GM23338 (cell line): Measurements from ENCODE around the gene FGF21. TPM values are rescaled to one million over a fixed set of nuclear protein-coding genes. Genes with fewer than 3 reads are reported as not detected.

Experiments used
- ATAC-seq: fragments of 200-7000 bp; cut with Tn5 transposase; 3 replicates; pipeline ENCODE4 v1.9.1; 2020
- DNase-seq: peaks from one replicate; pipeline ENCODE4 v3.0.0-alpha.2; 2015; ENCODE audit warnings: low spot score
- H2AFZ ChIP-seq: fragments of 200-600 bp; sonication (generic); 2 replicates; pipeline ENCODE4 v1.8.0; 2016; ENCODE audit warnings: antibody characterized with exemption, mild to moderate bottlenecking, moderate library complexity
- H3F3A ChIP-seq: fragments of 200-600 bp; sonication (generic); replicated peaks from 2 replicates; pipeline ENCODE4 v1.8.0; 2017; ENCODE audit warnings: antibody characterized with exemption, mixed run types, low read depth
- H3K27ac ChIP-seq: fragments of 200-600 bp; sonication (generic); 2 replicates; pipeline ENCODE4 v1.6.1; 2016; ENCODE audit warnings: low read depth
- H3K27me3 ChIP-seq: fragments of 200-600 bp; sonication (generic); 2 replicates; pipeline ENCODE4 v1.8.0; 2016; ENCODE audit warnings: mild to moderate bottlenecking, mixed run types, moderate library complexity; ENCODE audit not compliant: insufficient read depth
- H3K36me3 ChIP-seq: fragments of 200-600 bp; sonication (generic); 2 replicates; pipeline ENCODE4 v1.8.0; 2016; ENCODE audit warnings: mild to moderate bottlenecking; ENCODE audit not compliant: insufficient read depth
- H3K4me1 ChIP-seq: fragments of 200-600 bp; sonication (generic); 2 replicates; pipeline ENCODE4 v1.8.0; 2016; ENCODE audit warnings: mild to moderate bottlenecking, moderate library complexity; ENCODE audit not compliant: insufficient read depth
- H3K4me2 ChIP-seq: fragments of 200-600 bp; sonication (generic); 2 replicates; pipeline ENCODE4 v1.7.1; 2017; ENCODE audit warnings: mixed run types
- H3K4me3 ChIP-seq: fragments of 200-600 bp; sonication (generic); 2 replicates; pipeline ENCODE4 v1.6.1; 2016; ENCODE audit warnings: mixed run types
- H3K79me2 ChIP-seq: fragments of 200-600 bp; sonication (generic); replicated peaks from 2 replicates; pipeline ENCODE4 v1.8.0; 2017; ENCODE audit warnings: mild to moderate bottlenecking; ENCODE audit not compliant: insufficient read depth
- H3K9me2 ChIP-seq: fragments of 200-600 bp; sonication (generic); 2 replicates; pipeline ENCODE4 v1.8.0; 2017; ENCODE audit not compliant: insufficient read depth
- H4K20me1 ChIP-seq: fragments of 200-600 bp; sonication (generic); replicated peaks from 2 replicates; pipeline ENCODE4 v1.8.0; 2017; ENCODE audit warnings: mild to moderate bottlenecking; ENCODE audit not compliant: insufficient read depth
- H3K27ac Mint-ChIP-seq: 2 replicates; pipeline ENCODE4 v1.8.0; 2020; ENCODE audit warnings: inconsistent platforms, mild to moderate bottlenecking, moderate library complexity, mixed read lengths
- H3K27me3 Mint-ChIP-seq: 3 replicates; pipeline ENCODE4 v1.8.0; 2022; ENCODE audit warnings: low read depth, mild to moderate bottlenecking, moderate library complexity, mixed read lengths, inconsistent platforms; ENCODE audit not compliant: insufficient read depth, poor library complexity
- H3K36me3 Mint-ChIP-seq: 3 replicates; pipeline ENCODE4 v1.8.0; 2021; ENCODE audit warnings: low read depth, mild to moderate bottlenecking, inconsistent platforms, moderate library complexity, mixed read lengths
- H3K4me1 Mint-ChIP-seq: 3 replicates; pipeline ENCODE4 v1.8.0; 2020; ENCODE audit warnings: mild to moderate bottlenecking, inconsistent platforms, mixed read lengths
- H3K4me3 Mint-ChIP-seq: 3 replicates; pipeline ENCODE4 v1.8.0; 2021; ENCODE audit warnings: moderate library complexity, mild to moderate bottlenecking, inconsistent platforms, mixed read lengths
- H3K9me3 Mint-ChIP-seq: 3 replicates; pipeline ENCODE4 v1.8.0; 2020; ENCODE audit warnings: moderate library complexity, mild to moderate bottlenecking, inconsistent platforms, mixed read lengths
- CREB1 ChIP-seq: fragments of 250-450 bp; sonication (Bioruptor Pico); IDR thresholded peaks from 2 replicates; pipeline ENCODE4 v1.5.0; 2020; ENCODE audit warnings: low read depth, mild to moderate bottlenecking, moderate library complexity
- EZH2 ChIP-seq: fragments of 200-600 bp; sonication (generic); IDR thresholded peaks from one replicate; pipeline ENCODE4 v1.8.0; 2017; ENCODE audit warnings: antibody characterized with exemption, mild to moderate bottlenecking, low read depth; ENCODE audit not compliant: unreplicated experiment
- EZH2phosphoT487 ChIP-seq: fragments of 200-600 bp; sonication (generic); IDR thresholded peaks from one replicate; pipeline ENCODE4 v1.8.1; 2018; ENCODE audit warnings: antibody characterized with exemption; ENCODE audit not compliant: unreplicated experiment
- JUNB ChIP-seq: IDR thresholded peaks from one replicate; pipeline ENCODE4 v1.6.1; 2016; ENCODE audit warnings: antibody characterized with exemption; ENCODE audit not compliant: unreplicated experiment
- POLR2AphosphoS5 ChIP-seq: IDR thresholded peaks from 2 replicates; pipeline ENCODE4 v1.6.1; 2016; ENCODE audit warnings: antibody characterized with exemption, low read depth
- STAT1 ChIP-seq: IDR thresholded peaks from one replicate; pipeline ENCODE4 v1.6.1; 2016; ENCODE audit warnings: antibody characterized with exemption; ENCODE audit not compliant: unreplicated experiment
- ZNF114 ChIP-seq: fragments of 250-450 bp; sonication (Bioruptor Pico); IDR thresholded peaks from 2 replicates; pipeline ENCODE4 v1.5.0; 2020; ENCODE audit warnings: mild to moderate bottlenecking, moderate library complexity
- polyA plus RNA-seq: library from polyadenylated mRNA; unstranded; fragments of >200 nt; fragmentation: Nextera tagmentation; extraction: Ambion mirVana; gene quantifications from 2 replicates; pipeline ENCODE4 v1.2.1, GENCODE V29; 2016
- total RNA-seq: library from RNA; depleted of rRNA; stranded (reverse); fragments of >200 nt; shearing (Covaris generic); gene quantifications from 2 replicates; pipeline ENCODE4 v1.2.3, GENCODE V29; 2014
- TF ChIP-seq, protein P1 (sequence below), 2 experiments: fragments of 200-600 bp in 1 of 2; sonication (generic) in 1 of 2; conservative IDR thresholded peaks; 2 replicates each; pipeline versions ENCODE4 v1.5.1 to v1.6.1; 2016 to 2017; ENCODE audit warnings: antibody characterized with exemption in 2 of 2, low read depth in 2 of 2, mild to moderate bottlenecking in 2 of 2, moderate library complexity in 1 of 2
- TF ChIP-seq, protein P2 (sequence below): IDR thresholded peaks from one replicate; pipeline ENCODE4 v1.6.1; 2018; ENCODE audit warnings: antibody characterized with exemption; ENCODE audit not compliant: unreplicated experiment
- TF ChIP-seq, protein P3 (sequence below): IDR thresholded peaks from 2 replicates; pipeline ENCODE4 v1.6.1; 2016; ENCODE audit warnings: antibody characterized with exemption

FGF21 gene
- total and polyA plus RNA-seq, 2 experiments from 2014 or later, result 0.78 to 1.3 TPM

DNA sequence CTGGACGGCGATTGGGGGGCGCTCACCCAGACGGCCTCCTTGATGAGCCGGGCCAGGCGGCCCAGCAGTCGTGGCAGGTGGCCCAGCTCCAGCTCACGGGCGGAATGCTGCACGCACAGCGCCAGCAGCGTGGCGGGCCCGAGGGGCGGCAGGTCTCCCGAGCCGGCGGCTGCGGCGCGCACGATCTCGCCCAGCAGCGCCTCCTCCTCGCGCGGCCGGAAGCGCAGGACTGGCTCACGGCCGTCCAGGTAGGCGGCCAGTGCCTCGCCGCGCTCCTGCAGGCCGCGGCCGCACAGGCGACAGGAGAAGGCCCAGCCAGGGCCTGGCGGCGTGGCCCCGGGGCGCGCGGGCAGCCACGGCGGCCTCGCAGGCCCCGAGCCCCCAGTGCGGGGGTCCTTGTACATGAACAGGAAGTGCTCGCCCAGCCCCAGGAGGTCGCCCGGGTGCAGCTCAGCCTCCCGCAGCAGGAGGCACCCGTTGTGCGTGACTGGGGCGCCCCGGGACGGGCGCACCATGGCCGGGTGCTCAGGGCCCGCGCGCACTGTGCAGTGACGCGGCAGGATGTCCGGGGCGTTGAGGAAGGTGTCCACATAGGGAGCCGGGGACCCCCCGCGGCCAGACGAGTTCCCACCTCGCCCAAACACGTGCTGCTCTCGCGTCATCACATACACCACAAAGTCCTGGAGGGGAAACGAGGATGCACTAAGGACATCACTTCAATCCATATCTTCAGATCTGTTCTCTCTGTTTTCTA lies 26.2 kb upstream of the FGF21 start:
- Mint-ChIP-seq H3K27ac (no peak overlapping the region), H3K9me3 (no peaks in the 10 kb centered on the region; the same call in 2 of the 3 replicates), H3K4me3 (peak overlapping the region; percentile 43; the same call in 1 of the 3 replicates), H3K36me3 (peaks cover 5% of the 10 kb centered on the region; the same call in 2 of the 3 replicates), H3K27me3 (peaks cover 15% of the 10 kb centered on the region), H3K4me1 (peaks cover 6% of the 10 kb centered on the region)
- ATAC-seq, result peak; percentile 88
- H3K79me2 ChIP-seq, result no peaks in the 10 kb centered on the region
- DNase-seq, result peak; percentile 75
- no peaks in the 10 kb centered on the region for H3K36me3 ChIP-seq
- H3K4me2 ChIP-seq, result peak overlapping the region; percentile 83
- no peaks in the 10 kb centered on the region for H3K9me2 ChIP-seq
- H2AFZ ChIP-seq, result peak overlapping the region; percentile 96
- H3F3A ChIP-seq, result 0 out of 2 replicates have a peak, but pooled peaks cover 3% of the 10 kb centered on the region
- H3K27me3 ChIP-seq, result peaks cover 15% of the 10 kb centered on the region; the same call in 1 of the 2 replicates
- TF ChIP-seq CREB1 (no peak), EZH2 (no peak), POLR2AphosphoS5 (no peak)
- TF ChIP-seq, protein P1, sequence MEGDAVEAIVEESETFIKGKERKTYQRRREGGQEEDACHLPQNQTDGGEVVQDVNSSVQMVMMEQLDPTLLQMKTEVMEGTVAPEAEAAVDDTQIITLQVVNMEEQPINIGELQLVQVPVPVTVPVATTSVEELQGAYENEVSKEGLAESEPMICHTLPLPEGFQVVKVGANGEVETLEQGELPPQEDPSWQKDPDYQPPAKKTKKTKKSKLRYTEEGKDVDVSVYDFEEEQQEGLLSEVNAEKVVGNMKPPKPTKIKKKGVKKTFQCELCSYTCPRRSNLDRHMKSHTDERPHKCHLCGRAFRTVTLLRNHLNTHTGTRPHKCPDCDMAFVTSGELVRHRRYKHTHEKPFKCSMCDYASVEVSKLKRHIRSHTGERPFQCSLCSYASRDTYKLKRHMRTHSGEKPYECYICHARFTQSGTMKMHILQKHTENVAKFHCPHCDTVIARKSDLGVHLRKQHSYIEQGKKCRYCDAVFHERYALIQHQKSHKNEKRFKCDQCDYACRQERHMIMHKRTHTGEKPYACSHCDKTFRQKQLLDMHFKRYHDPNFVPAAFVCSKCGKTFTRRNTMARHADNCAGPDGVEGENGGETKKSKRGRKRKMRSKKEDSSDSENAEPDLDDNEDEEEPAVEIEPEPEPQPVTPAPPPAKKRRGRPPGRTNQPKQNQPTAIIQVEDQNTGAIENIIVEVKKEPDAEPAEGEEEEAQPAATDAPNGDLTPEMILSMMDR (conservative IDR thresholded peaks at IDR 0.05; ENCODE audit: low read depth in 2 of 2), result peak in 1 of 2 experiments; percentile 20; a peak in 1 of 4 replicates
- H3K27ac ChIP-seq, result no peak overlapping the region
- H3K4me1 ChIP-seq, result peaks cover 5% of the 10 kb centered on the region; the same call in 1 of the 2 replicates
- H4K20me1 ChIP-seq, result no peaks in the 10 kb centered on the region; the same call in 1 of the 2 replicates
- peak overlapping the region; percentile 64 for H3K4me3 ChIP-seq

DNA sequence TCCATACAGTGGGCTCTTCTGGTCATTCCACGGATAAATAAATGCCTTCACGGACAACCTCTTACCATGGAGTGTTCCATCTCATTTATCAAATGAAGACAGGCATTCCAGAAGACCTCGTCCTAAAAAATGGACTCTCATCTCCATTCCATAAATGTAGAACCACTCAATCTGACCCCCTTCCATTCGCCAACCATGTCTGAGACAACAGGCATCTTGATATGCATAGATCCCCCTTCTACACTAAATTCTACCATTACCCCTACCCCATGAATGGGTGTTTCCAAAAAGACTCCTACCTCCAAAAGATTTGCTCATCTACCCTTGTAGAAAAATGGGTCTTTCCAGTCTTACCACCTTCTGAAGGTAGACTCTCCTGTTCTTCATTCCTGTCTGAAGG lies 23.9 kb upstream of the FGF21 start:
- H3K36me3 Mint-ChIP-seq, result peaks cover 6% of the 10 kb centered on the region; the same call in 2 of the 3 replicates
- no peak for ATAC-seq
- TF ChIP-seq CREB1 (no peak), EZH2phosphoT487 (no peak), STAT1 (no peak), JUNB (no peak), ZNF114 (no peak), EZH2 (no peak)
- TF ChIP-seq, protein P2, sequence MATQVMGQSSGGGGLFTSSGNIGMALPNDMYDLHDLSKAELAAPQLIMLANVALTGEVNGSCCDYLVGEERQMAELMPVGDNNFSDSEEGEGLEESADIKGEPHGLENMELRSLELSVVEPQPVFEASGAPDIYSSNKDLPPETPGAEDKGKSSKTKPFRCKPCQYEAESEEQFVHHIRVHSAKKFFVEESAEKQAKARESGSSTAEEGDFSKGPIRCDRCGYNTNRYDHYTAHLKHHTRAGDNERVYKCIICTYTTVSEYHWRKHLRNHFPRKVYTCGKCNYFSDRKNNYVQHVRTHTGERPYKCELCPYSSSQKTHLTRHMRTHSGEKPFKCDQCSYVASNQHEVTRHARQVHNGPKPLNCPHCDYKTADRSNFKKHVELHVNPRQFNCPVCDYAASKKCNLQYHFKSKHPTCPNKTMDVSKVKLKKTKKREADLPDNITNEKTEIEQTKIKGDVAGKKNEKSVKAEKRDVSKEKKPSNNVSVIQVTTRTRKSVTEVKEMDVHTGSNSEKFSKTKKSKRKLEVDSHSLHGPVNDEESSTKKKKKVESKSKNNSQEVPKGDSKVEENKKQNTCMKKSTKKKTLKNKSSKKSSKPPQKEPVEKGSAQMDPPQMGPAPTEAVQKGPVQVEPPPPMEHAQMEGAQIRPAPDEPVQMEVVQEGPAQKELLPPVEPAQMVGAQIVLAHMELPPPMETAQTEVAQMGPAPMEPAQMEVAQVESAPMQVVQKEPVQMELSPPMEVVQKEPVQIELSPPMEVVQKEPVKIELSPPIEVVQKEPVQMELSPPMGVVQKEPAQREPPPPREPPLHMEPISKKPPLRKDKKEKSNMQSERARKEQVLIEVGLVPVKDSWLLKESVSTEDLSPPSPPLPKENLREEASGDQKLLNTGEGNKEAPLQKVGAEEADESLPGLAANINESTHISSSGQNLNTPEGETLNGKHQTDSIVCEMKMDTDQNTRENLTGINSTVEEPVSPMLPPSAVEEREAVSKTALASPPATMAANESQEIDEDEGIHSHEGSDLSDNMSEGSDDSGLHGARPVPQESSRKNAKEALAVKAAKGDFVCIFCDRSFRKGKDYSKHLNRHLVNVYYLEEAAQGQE, result no peak
- TF ChIP-seq, protein P1 (conservative IDR thresholded peaks at IDR 0.05; ENCODE audit: low read depth in 2 of 2), result no peak
- TF ChIP-seq, protein P3, sequence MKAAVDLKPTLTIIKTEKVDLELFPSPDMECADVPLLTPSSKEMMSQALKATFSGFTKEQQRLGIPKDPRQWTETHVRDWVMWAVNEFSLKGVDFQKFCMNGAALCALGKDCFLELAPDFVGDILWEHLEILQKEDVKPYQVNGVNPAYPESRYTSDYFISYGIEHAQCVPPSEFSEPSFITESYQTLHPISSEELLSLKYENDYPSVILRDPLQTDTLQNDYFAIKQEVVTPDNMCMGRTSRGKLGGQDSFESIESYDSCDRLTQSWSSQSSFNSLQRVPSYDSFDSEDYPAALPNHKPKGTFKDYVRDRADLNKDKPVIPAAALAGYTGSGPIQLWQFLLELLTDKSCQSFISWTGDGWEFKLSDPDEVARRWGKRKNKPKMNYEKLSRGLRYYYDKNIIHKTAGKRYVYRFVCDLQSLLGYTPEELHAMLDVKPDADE, result no peak

More for the DNA sequence above, 23.9 kb upstream of the FGF21 start:
- H3K4me1 ChIP-seq, result peaks cover 5% of the 10 kb centered on the region; the same call in 1 of the 2 replicates
- H3K9me2 ChIP-seq, result peaks cover 2% of the 10 kb centered on the region; the same call in 1 of the 2 replicates
- H3K4me2 ChIP-seq, result no peak overlapping the region
- no peaks in the 10 kb centered on the region for H3K79me2 ChIP-seq
- H3K27ac ChIP-seq, result no peak overlapping the region
- H3K27me3 ChIP-seq, result peaks cover 15% of the 10 kb centered on the region; the same call in 1 of the 2 replicates
- no peaks in the 10 kb centered on the region for H3K36me3 ChIP-seq
- Mint-ChIP-seq H3K9me3 (no peaks in the 10 kb centered on the region; the same call in 2 of the 3 replicates), H3K4me3 (no peak overlapping the region; the same call in 2 of the 3 replicates), H3K27me3 (peaks cover 20% of the 10 kb centered on the region), H3K4me1 (peaks cover 4% of the 10 kb centered on the region; the same call in 2 of the 3 replicates), H3K27ac (no peak overlapping the region)
- DNase-seq, result no peak
- no peak overlapping the region for H3K4me3 ChIP-seq
- peaks cover 7% of the 10 kb centered on the region; the same call in 1 of the 2 replicates for H3F3A ChIP-seq
- no peak overlapping the region for H2AFZ ChIP-seq
- H4K20me1 ChIP-seq, result no peaks in the 10 kb centered on the region; the same call in 1 of the 2 replicates
